HG03159 (cell line): ENCODE measurements around the gene PDSS2.
"Not testable (repeated sequence)": the region's sequence is repeated elsewhere in the genome, so short reads cannot be mapped to it uniquely, and the experiment has no call there.

Source experiments
- ATAC-seq: cut with Tn5 transposase; IDR thresholded peaks from one replicate; pipeline ENCODE4 v1.9.1; 2021; ENCODE audit warnings: mild to moderate bottlenecking, moderate library complexity; ENCODE audit not compliant: unreplicated experiment

Gene PDSS2

DNA sequence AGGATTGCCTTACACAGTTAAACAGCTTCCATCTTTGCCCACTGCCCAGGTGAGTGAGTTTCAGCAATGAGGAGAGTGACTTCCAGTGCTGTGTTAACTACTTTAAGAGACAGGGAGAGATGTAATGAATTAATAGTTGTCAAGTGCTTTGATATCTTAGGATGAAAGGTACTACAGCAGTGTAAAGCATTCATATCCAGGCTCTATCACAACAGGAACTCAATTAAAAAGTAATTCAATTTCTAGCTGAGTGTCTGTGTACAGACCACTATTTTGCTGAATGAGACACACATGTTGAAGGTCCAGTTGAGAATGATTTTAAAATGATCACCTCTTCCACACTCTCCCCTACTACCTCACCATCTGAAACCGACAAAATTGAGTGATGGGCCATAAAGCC lies 273.3 kb downstream of the PDSS2 start:
- no peak for ATAC-seq

DNA sequence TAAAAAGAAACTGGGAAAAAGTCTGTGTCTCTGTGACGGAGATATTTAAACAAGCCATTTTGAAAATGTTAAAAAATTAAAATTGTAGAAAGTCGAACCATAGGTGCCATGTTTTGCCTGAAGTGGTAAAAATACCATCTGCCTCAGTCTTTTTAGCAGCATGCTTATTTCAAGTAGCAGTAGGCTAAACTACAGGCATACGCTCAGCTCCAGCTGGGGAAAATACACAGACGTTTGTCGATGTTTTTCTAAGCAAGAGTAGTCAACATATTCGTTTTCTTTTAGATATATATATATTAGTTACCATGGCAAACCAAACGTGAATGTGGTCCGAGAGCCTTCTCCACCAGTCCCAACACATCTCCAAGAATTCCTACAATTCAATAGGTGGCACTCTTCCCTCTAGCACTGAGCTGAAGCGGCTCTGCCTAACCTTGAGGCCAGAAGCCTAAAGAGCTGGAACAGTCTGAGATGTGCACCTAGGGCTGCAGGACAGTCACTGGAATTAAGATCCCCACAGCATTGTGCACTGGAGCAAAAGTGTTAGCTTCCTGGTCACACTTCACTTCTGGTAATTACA lies 273.9 kb downstream of the PDSS2 start:
- no peak for ATAC-seq

DNA sequence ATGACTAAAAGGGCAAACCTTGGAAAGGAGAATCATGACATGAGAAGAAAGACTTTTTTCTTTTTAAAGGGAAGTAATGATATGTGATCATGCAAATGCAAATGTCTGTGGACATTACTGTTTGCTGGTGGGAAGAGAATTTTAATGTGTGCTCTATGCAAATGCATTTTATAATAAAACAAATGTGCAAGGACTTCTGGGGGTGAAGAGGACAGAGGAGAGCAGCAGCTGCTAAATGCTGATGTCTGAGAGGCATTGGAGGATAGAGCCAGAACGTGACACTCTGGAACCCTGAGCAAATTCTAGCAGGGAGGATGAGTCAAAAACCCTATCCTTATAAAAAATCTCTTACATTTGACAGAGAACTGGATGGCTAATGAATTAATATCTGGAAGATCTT lies 274.9 kb downstream of the PDSS2 start:
- ATAC-seq, result no peak

DNA sequence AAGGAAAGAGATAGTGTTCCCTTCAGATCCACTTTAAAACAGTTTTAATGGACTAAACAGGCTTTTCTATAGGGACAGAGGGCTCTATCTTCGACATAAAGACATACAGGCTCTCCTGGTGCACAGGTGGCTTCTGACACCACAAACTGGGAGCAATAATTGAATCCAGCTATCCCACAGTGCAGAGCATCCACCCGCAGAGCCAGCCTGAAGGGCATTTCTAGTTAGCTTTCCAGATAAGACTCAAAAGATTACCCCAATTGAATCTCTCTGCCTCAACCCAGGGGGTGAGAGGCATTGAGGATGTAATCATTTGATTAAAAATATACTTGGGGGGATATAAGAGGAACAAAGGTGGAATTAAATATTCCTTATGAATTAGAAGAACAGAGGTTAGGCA lies 279.3 kb downstream of the PDSS2 start:
- ATAC-seq, result no peak

DNA sequence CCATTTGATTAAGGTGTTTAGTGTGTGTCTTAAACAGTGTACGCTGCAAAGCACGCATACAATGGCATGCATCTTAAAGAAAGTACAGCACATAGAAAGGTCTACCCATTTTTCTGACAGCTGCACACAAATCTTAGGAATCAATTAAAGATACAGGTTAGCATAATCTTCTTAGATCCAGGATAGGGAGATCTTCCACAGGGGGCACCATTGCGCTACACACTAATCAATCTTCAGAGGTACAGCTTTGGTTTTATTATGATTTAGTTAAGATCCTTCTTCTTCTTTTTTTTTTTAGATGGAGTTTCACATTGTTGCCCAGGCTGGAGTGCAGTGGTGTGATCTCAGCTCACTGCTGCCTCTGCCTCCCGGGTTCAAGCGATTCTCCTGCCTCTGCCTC lies 280.4 kb downstream of the PDSS2 start:
- no peak for ATAC-seq

DNA sequence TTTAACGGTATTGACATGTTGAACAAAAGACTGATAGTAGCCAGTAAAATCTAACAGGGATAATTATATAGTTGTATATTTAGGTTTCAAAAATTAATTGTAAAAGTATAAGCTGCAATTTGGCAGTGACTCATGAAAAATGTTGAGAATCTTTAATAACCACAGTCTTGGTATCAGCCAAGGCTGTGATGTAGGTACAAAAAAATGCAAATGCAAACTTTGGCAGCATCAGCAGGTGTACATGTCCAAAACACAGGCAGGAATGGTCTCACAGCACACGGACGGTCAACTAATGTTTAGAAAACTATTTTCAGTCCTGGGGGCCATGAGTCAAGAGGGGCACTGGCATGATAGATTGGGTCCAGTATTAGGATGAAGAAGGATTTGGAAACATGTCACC lies 285.6 kb downstream of the PDSS2 start:
- no peak for ATAC-seq

DNA sequence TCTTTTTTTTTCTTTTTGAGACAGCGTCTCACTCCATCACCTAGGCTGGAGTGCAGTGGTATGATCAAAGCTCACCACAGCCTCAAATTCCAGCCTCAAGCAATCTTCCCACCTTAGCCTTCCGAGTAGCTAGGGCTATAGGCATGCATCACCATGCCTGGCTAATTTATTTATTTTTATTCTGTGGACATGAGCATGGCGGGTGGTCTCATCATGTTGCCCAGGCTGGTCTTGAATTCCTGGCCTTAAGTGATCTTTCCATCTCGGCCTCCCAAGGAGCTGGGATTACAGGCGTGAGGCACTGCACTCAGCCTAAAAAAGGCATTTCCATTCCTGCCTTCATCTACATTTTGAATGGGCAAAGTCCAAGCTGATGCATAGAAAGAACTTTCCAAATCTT lies 287.9 kb downstream of the PDSS2 start:
- no peak for ATAC-seq

DNA sequence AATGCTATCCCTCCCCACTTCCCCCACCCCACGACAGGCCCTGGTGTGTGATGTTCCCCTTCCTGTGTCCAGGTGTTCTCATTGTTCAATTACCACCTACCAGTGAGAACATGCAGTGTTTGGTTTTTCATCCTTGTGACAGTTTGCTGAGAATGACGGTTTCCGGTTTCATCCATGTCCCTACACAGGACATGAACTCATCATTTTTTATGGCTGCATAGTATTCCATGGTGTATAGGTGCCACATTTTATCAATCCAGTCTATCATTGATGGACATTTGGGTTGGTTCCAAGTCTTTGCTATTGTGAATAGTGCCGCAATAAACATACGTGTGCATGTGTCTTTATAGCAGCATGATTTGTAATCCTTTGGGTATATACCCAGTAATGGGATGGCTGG lies 295.1 kb downstream of the PDSS2 start:
- ATAC-seq, result not testable (repeated sequence)

DNA sequence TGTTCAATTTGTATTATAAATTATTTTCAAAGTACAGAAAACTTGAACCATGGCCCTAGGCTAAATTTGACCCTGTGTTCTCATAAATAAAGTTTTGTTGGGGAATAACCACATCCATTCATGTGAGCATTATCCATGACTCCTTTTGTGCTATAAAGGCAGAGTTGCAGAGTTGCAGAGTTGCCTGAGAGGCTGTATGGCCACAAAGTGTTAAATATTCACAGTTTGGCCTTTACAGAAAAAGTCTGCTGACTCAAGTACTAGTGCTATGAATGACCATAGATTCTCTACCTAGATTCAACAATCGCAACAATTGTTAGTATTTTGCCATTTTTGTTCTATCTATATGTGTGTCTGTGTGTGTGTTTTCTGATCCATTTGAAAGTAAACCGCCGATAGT lies 297.8 kb downstream of the PDSS2 start:
- ATAC-seq, result no peak

DNA sequence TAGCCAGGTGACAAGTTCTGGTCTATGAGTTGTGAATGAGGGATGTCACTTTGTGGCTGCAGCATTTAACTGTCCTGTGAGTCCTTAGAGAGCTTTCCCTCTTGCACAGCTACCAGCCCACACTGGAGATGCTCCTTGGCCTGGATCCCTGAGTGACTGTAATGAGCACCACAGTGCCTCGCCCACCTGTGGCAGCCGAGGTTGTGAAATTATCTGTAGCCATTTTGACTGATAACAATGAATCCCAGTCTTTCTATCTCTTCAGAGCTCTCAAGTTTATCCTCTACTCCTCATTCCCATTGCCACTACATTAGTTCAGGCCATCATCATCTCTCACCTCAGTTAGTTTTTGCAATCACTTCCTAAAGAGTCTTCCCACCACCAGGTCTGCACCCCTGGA lies 302.7 kb downstream of the PDSS2 start:
- no peak for ATAC-seq

DNA sequence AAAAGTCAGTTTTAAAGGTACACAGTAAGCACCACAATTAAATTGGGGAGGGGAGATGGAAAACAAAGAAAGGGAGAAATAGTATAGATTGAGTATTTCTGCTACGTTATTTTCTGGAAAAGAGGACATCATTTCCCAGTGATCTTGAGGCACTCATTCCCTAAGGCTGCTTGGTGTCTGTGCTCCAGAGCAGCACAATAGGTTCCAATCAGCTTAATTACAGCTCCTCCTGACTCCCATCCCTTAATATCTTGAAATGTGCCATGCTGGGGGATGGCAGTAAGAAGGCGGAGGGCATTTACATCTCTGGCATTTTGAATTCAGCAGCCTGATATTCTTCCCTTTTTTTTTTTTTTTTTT lies 304.6 kb downstream of the PDSS2 start:
- ATAC-seq, result no peak

DNA sequence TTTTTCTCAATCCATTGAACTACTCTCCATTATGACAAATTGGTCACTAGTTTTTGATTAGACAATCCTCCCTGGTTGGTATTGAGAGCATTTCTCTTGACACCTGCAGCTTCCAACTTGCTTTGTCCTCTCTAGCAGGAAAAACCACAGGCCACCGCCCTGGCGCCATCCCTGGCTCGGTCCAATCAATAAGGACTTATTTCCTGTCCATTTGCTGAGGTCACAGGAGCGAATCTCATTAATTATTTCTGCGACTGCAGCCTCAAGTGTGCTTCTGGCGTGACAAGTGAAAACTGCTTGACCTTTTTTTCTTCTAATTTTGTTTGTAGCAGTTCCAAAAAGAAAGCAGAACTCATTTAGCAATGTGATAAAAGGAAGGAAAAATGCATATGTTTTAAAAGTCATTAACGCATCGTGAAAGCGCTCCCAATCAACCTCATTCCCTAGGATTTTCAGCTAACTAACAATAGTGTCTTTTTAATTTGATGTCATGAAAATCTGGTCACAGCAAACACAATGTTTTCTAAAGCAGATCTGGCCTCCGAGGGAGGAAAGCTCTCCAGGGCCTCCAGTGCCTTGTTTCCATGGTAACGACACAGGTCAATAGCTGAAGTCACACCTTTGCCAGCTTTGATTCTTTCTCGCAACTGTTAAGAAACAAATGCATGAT lies 305.1 kb downstream of the PDSS2 start:
- no peak for ATAC-seq

DNA sequence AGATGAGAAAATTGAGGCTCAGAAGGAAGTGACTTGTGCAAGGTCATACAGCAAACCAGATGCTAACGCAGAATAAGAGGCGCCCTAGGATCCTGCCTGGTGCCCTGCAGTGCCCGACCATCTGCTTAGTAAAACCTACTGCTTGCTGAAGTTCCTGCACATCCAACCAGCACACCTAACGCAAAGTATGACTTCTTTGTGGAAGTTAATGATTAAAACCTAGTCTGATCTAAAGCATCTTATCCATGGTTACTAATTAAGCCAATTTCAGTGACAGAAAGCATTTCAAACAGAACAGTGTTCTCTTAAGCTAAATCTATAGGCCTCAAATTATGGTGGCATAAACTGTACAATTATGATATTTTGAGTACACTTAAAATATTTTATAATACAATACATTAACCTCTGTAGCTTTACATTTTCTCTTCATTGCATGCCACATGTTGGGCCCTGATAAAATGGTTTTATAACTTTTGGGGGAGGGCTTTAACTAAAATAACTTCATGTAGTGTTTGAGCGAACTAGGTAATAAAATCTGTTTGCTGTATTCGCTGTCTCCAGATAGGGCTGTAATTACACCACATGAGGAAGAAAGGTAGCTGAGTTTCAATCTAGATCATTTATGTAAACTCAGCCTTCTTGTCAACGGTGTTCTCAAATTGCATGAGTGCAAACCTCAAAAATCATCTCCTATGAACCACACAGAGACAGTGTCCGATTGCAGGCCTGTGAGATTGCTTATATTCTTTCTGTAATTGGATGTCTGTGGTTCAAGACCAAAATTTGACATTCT lies 306.5 kb downstream of the PDSS2 start:
- no peak for ATAC-seq

DNA sequence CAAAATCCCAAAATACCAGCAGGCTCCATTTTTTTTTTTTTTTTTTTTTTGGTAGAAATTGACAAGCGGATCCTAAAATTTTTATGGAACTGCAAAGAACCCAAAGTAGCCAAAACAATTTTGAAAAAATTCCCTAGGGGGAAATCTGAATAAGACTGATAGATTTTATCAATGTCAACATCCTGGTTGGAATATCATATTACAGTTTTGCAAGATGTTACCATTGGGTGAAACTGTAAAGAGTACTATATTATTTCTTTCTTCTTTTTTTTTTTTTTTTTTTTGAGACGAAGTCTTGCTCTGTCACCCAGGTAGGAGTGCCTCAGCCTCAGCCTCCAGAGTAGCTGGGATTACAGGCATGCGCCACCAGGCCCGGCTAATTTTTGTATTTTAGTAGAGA lies 314.7 kb downstream of the PDSS2 start:
- no peak for ATAC-seq

DNA sequence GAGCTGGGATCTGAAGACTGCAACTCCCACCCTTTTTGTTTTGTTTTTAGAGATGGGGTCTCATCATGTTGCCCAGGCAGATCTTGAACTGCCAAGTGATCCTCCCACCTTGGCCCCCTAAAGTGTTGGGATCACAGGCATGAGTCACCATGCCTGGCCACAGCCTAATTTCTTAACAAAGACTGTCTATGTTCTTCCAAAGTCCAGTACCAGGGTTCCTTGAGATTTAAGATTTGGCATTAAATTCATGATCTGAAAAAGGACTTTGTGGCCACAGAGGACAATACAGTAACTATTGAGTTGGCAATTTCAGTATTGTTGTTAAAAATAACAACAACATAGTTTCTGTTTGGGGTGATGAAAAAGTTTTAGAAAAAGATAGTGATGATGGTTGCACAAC lies 315.4 kb downstream of the PDSS2 start:
- ATAC-seq, result no peak

DNA sequence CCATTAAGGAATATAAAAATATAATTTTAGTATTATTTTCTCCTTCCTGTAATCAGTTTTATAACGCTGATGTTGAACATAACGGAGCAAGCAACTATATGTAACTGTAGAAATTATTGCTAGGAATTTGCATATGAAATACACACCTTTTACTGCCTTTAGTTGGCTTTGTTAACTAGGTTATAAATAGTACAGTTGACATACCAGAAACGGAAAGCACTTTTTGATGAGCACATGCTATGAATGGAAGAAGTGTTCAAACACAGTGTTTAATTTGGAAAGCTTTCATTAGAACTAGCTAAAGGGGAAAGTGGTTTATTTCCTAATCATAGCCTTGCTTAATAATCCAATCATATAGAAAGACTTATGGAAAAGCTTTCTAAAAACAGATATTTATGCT lies 318.8 kb downstream of the PDSS2 start:
- no peak for ATAC-seq

DNA sequence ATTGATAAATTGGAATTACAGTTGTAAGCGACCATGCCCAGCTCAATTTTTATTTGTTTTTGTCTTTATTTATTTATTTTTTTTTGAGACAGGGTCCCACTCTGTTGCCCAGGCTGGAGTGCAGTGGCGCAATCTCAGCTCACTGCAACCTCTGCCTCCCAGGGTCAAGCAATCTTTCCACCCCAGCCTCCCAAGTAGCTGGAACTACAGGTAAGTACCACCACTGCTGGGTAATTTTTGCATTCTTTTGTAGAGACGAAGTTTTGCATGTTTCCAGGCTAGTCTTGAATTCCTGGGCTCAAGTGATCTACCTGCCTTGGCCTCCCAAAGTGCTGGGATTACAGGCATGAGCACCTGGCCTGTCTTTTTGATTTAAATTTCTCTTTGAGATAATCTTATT lies 323.0 kb downstream of the PDSS2 start:
- ATAC-seq, result not testable (repeated sequence)

DNA sequence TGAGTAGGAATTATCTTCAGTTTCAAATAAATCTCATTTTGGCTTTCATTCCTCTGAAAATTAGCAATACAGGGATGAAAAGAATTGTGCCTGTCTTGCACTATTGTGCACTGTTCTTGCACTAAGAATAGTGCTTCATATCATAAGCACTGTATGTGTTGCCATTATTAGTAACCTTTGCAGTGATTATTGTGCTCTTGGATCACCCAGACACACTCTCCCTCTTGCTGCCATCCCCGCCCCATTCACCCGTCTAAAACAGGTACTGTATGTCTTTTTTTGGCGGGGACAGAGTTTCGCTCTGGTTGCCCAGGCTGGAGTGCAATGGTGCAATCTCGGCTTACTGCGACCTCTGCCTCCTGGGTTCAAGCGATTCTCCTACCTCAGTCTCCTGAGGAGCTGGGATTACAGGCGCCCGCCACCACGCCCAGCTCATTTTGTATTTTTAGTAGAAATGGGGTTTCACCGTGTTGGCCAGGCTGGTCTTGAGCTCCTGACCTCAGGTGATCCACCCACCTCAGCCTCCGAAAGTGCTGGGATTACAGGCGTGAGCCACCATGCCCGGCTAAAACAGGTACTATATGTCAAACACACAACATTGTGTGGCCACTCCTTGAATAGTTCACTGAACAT lies 324.2 kb downstream of the PDSS2 start:
- not testable (repeated sequence) for ATAC-seq

DNA sequence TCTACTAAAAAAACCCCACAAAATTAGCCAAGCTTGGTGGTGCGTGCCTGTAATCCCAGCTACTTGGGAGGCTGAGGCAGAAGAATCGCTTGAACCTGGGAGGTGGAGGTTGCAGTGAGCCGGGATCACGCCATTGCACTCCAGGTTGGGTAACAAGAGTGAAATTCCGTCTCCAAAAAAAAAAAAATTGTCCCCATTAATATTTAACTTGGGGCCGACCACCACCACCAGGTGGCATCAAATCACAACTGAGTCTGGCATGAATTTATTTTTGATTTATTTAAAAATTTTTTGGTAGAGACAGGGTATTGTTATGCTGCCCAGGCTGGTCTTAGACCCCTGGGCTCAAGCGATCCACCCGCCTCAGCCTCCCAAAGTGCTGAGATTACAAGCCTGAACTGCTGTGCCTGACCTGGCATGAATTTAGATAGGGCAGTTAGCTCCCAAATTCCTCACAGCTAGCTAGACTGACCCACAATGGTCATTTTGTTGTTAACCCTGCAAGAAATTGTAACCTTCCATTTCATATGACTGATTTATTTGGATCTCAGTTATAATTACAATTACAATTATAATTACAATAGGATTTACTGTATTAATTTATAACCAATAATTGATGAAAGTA lies 326.9 kb downstream of the PDSS2 start:
- no peak for ATAC-seq

DNA sequence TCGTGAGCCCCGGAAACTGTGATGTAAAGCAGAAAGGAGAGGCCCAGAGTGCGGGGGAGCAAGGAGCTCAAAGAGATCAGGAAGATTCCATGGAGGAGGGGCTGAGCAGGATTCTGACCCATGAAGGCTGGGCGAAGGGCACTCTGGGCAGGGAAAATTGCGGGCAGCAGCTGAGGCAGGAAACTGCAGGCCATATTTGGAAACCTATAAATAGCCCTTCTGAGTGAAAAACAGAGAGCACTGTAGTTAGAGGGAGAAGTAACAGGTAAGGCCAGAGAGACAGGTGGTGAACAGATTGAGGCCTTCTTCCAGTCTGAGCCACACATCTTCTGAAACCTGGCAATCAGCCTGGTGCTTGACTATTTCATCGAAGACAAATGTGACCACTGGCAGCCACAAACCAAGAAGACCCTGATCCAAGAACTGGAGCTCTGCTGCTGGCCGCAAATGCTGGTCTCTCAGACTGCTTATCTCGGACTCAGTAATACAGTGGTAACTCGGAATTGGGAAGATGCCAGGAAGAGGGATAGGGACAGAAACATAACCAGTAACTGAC lies 329.9 kb downstream of the PDSS2 start:
- no peak for ATAC-seq

DNA sequence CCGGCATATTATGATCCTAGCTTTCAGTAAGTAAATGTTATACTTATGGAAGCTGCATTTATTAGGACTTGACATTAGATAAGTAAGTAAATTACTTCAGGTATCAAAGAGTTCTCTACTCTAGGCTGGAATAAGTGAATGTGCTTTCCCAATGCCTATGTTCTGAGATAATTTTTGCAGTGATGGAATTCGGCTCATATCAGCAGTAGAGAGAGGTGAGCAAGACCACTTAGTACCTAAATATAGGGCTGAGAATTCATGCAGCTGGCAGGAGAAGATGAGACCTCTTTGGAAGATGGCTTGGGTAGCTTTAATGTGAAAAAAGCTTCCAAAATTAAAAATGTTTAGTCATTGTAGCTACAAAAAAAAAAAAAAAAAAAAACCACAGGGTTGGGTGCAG lies 330.8 kb downstream of the PDSS2 start:
- no peak for ATAC-seq
